Neural crest cell (in vitro differentiated cells): ENCODE results near the gene SRP14. TPM values are rescaled to one million over a fixed set of nuclear protein-coding genes. Genes with fewer than 3 reads are reported as not detected.

ENCODE experiments used
- DNase-seq: peaks from one replicate; pipeline ENCODE4 v3.0.0; 2021; ENCODE audit warnings: low read depth, mixed read lengths, low spot score
- H3K27ac Mint-ChIP-seq: one replicate; pipeline ENCODE4 v1.8.0; 2021; ENCODE audit warnings: mild to moderate bottlenecking, mixed read lengths; ENCODE audit not compliant: unreplicated experiment
- H3K27me3 Mint-ChIP-seq: 2 replicates; pipeline ENCODE4 v1.8.0; 2021; ENCODE audit warnings: low read depth, mild to moderate bottlenecking, mixed read lengths
- H3K36me3 Mint-ChIP-seq: 2 replicates; pipeline ENCODE4 v1.8.0; 2021; ENCODE audit warnings: low read depth, mild to moderate bottlenecking, mixed read lengths
- H3K4me1 Mint-ChIP-seq: 2 replicates; pipeline ENCODE4 v1.8.0; 2021; ENCODE audit warnings: mixed read lengths
- H3K4me3 Mint-ChIP-seq: one replicate; pipeline ENCODE4 v1.8.0; 2021; ENCODE audit warnings: mild to moderate bottlenecking, mixed read lengths
- H3K9me3 Mint-ChIP-seq: 2 replicates; pipeline ENCODE4 v1.8.0; 2021; ENCODE audit warnings: mixed read lengths
- CTCF ChIP-seq: fragments of 200-600 bp; sonication (generic); conservative IDR thresholded peaks from 2 replicates; pipeline ENCODE4 v1.5.0; 2021; ENCODE audit warnings: antibody characterized with exemption, mild to moderate bottlenecking
- total RNA-seq: library from RNA; stranded (reverse); gene quantifications from 2 replicates; pipeline ENCODE4 v1.2.1, GENCODE V29; 2021

The SRP14 gene
- total RNA-seq, 1 donor from 2014 or later: 229 TPM

- Mint-ChIP-seq H3K4me1 (no peaks in the 10 kb centered on the region), H3K27ac (no peak overlapping the region), H3K36me3 (peaks cover 16% of the 10 kb centered on the region), H3K27me3 (no peaks in the 10 kb centered on the region), H3K9me3 (no peaks in the 10 kb centered on the region), H3K4me3 (no peak overlapping the region)
- TF ChIP-seq CTCF: no peak
- DNase-seq: no peak
Observed at GRCh38 chr15:40003116-40003916, 35.7 kb downstream of the SRP14 start.

GRCh38 chr15:40002295-40002694, 36.7 kb downstream of the SRP14 start:
- peaks cover 13% of the 10 kb centered on the region for H3K36me3 Mint-ChIP-seq
- no peaks in the 10 kb centered on the region for H3K9me3 Mint-ChIP-seq
- no peak for DNase-seq
- TF ChIP-seq CTCF: no peak
- no peaks in the 10 kb centered on the region for H3K4me1 Mint-ChIP-seq
- H3K27ac Mint-ChIP-seq: no peak overlapping the region
- H3K27me3 Mint-ChIP-seq: no peaks in the 10 kb centered on the region
- H3K4me3 Mint-ChIP-seq: no peak overlapping the region

DNA sequence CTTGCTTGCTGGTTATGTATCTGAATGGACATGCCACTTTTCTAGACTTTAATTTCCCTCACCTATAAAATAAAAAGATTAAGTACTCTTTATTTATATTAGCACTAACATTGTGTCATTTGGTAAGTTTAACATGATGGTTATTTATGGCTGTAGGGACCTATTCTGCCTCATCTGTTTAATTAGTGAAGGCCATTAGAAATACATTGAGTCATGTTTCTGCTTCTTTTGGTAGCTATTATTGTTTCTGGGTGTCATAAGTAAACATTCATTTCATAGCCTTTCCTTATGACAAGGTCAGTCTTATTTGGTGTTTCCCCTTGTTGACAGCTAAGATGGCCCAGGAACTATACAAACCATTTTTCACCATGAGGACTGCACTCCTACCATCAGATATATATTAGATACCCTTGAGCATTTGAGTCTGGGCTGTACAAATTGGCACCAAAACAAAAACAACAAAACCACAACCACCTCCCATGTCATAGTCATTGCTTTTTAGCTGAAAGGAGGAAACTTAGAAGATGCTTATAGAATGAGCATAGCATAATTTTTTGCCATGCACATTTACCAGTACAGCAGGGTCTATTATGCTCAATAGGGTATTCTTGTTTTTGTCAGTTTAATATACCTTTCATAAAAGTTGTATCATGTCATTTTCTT, 39.3 kb downstream of the SRP14 start:
- Mint-ChIP-seq H3K36me3 (peaks cover 11% of the 10 kb centered on the region), H3K27ac (no peak overlapping the region), H3K27me3 (no peaks in the 10 kb centered on the region), H3K4me1 (no peaks in the 10 kb centered on the region), H3K9me3 (no peaks in the 10 kb centered on the region), H3K4me3 (no peak overlapping the region)
- DNase-seq: no peak
- no peak for TF ChIP-seq CTCF

- H3K27me3 Mint-ChIP-seq: no peaks in the 10 kb centered on the region
- H3K4me3 Mint-ChIP-seq: no peak overlapping the region
- no peak for TF ChIP-seq CTCF
- no peak overlapping the region for H3K27ac Mint-ChIP-seq
- no peak for DNase-seq
- H3K9me3 Mint-ChIP-seq: no peaks in the 10 kb centered on the region
- no peaks in the 10 kb centered on the region for H3K4me1 Mint-ChIP-seq
- H3K36me3 Mint-ChIP-seq: peaks cover 14% of the 10 kb centered on the region
Observed at GRCh38 chr15:39998511-39999077, 40.4 kb downstream of the SRP14 start.

DNA sequence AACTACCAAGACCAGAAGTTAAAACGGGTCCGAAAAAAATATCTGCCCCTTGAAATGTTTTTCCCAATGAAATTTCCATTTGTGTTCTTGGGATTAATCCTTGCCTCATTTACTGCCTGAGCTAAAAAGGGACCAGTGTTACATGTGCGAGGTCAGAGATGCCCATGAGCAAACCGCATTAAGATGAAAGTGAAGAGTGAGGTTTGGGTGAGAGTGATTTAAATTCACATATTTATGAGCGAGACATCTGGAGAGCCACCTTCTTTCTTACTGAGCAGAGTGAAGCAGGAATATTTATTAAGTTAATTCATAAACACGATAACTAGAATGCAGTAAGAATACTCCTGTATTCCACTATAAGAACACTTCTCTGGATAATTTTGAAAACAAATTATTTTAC, 41.3 kb downstream of the SRP14 start:
- no peak for TF ChIP-seq CTCF
- DNase-seq: no peak
- H3K27ac Mint-ChIP-seq: no peak overlapping the region
- no peak overlapping the region for H3K4me3 Mint-ChIP-seq
- no peaks in the 10 kb centered on the region for H3K27me3 Mint-ChIP-seq
- no peaks in the 10 kb centered on the region for H3K9me3 Mint-ChIP-seq
- H3K36me3 Mint-ChIP-seq: peaks cover 21% of the 10 kb centered on the region
- no peaks in the 10 kb centered on the region for H3K4me1 Mint-ChIP-seq
